ENCODE results near the gene EMC10. TPM values are rescaled to one million over a fixed set of nuclear protein-coding genes. Genes with fewer than 3 reads are reported as not detected.

The EMC10 gene
- total and polyA plus RNA-seq, 4 donors, result 62.2 to 165 (median 137) TPM

GRCh38 chr19:50510121-50510670, 33.9 kb downstream of the EMC10 start:
- 55 to 77% methylated on average over 26 of the region's 26 CpGs for WGBS, 2 donors
- Histone ChIP-seq H3K36me3 (ENCODE audit: control insufficient read depth in 4 of 4, insufficient read depth in 4 of 4, low read length in 4 of 4) (peaks cover 0 to 8% (median 0%) of the 10 kb centered on the region in 4 donors), H3K9ac (ENCODE audit: insufficient read depth in 1 of 2, low read length in 2 of 2) (peak overlapping the region; percentile 75 to 85), H3K27me3 (ENCODE audit: control insufficient read depth in 3 of 3, insufficient read depth in 3 of 3, low read length in 2 of 3) (no peaks in the 10 kb centered on the region), H3K9me3 (ENCODE audit: control insufficient read depth in 4 of 4, insufficient read depth in 3 of 4, low read length in 3 of 4) (peaks cover 0 to 2% (median 0%) of the 10 kb centered on the region in 4 donors), H3K4me3 (peak overlapping the region; percentile 71), H3K27ac (ENCODE audit: low read depth in 1 of 2, low read length in 1 of 2) (peak overlapping the region in 1 of 2 donors; percentile 71), H3K4me1 (ENCODE audit: control insufficient read depth in 5 of 5, insufficient read depth in 5 of 5, low read length in 5 of 5) (peaks cover 0 to 10% (median 0%) of the 10 kb centered on the region in 5 donors)
- ATAC-seq (ENCODE audit: insufficient read depth, low FRiP score) (no peak), DNase-seq (peak in 2 of 3 donors; percentile 30 to 51)
- no peak for TF ChIP-seq CTCF (IDR thresholded peaks at IDR 0.05; ENCODE audit: control extremely low read depth, extremely low read depth)

GRCh38 chr19:50510700-50511068, 34.4 kb downstream of the EMC10 start:
- Histone ChIP-seq H3K9me3 (ENCODE audit: control insufficient read depth in 4 of 4, insufficient read depth in 3 of 4, low read length in 3 of 4) (peaks cover 0 to 2% (median 0%) of the 10 kb centered on the region in 4 donors), H3K9ac (ENCODE audit: insufficient read depth in 1 of 2, low read length in 2 of 2) (peak overlapping the region; percentile 75 to 85), H3K4me1 (ENCODE audit: control insufficient read depth in 5 of 5, insufficient read depth in 5 of 5, low read length in 5 of 5) (peaks cover 0 to 10% (median 0%) of the 10 kb centered on the region in 5 donors), H3K4me3 (peak overlapping the region; percentile 71), H3K36me3 (ENCODE audit: control insufficient read depth in 4 of 4, insufficient read depth in 4 of 4, low read length in 4 of 4) (peaks cover 0 to 8% (median 0%) of the 10 kb centered on the region in 4 donors), H3K27me3 (ENCODE audit: control insufficient read depth in 3 of 3, insufficient read depth in 3 of 3, low read length in 2 of 3) (no peaks in the 10 kb centered on the region), H3K27ac (ENCODE audit: low read depth in 1 of 2, low read length in 1 of 2) (peak overlapping the region; percentile 66 to 71)
- no peak for DNase-seq
- no peak for ATAC-seq (ENCODE audit: insufficient read depth, low FRiP score)
- 8 to 9% methylated on average over 10 of the region's 10 CpGs for WGBS, 2 donors
- no peak for TF ChIP-seq CTCF (IDR thresholded peaks at IDR 0.05; ENCODE audit: control extremely low read depth, extremely low read depth)

- H3K27ac ChIP-seq (ENCODE audit: low read depth in 1 of 2, low read length in 1 of 2), result peak within 1 kb of the TSS; percentile 66 to 71
- peaks cover 0 to 2% (median 0%) of the 10 kb centered on the region in 4 donors for H3K9me3 ChIP-seq (ENCODE audit: control insufficient read depth in 4 of 4, insufficient read depth in 3 of 4, low read length in 3 of 4)
- TF ChIP-seq CTCF (IDR thresholded peaks at IDR 0.05; ENCODE audit: control extremely low read depth, extremely low read depth), result peak; percentile 7
- no peaks in the 10 kb centered on the region for H3K27me3 ChIP-seq (ENCODE audit: control insufficient read depth in 3 of 3, insufficient read depth in 3 of 3, low read length in 2 of 3)
- H3K36me3 ChIP-seq (ENCODE audit: control insufficient read depth in 4 of 4, insufficient read depth in 4 of 4, low read length in 4 of 4), result peaks cover 0 to 2% (median 0%) of the 10 kb centered on the region in 4 donors
- 2% methylated on average over 65 to 69 of the region's 69 CpGs for WGBS, 2 donors
- H3K9ac ChIP-seq (ENCODE audit: insufficient read depth in 1 of 2, low read length in 2 of 2), result peak within 1 kb of the TSS; percentile 78 to 85
- peak; percentile 99 to 100 (median 100) for DNase-seq
- peaks cover 0 to 10% (median 0%) of the 10 kb centered on the region in 5 donors for H3K4me1 ChIP-seq (ENCODE audit: control insufficient read depth in 5 of 5, insufficient read depth in 5 of 5, low read length in 5 of 5)
- peak; percentile 97 for ATAC-seq (ENCODE audit: insufficient read depth, low FRiP score)
- peak within 1 kb of the TSS; percentile 71 for H3K4me3 ChIP-seq
These were observed 34.9 kb downstream of the EMC10 start, which contains the start of gene JOSD2 for GRCh38 chr19:50511069-50511822. TSS of gene JOSD2 (minus strand) at chr19:50511191. CDS start at chr19:50510431, 760 bp downstream.
